GM19043 (cell line): Measurements from ENCODE around the gene TTC21B.
"Not testable (repeated sequence)": the region's sequence is repeated elsewhere in the genome, so short reads cannot be mapped to it uniquely, and the experiment has no call there.

Experiments used
- ATAC-seq: cut with Tn5 transposase; IDR thresholded peaks from one replicate; pipeline ENCODE4 v1.9.1; 2021; ENCODE audit warnings: low read depth; ENCODE audit not compliant: unreplicated experiment

Gene TTC21B

DNA sequence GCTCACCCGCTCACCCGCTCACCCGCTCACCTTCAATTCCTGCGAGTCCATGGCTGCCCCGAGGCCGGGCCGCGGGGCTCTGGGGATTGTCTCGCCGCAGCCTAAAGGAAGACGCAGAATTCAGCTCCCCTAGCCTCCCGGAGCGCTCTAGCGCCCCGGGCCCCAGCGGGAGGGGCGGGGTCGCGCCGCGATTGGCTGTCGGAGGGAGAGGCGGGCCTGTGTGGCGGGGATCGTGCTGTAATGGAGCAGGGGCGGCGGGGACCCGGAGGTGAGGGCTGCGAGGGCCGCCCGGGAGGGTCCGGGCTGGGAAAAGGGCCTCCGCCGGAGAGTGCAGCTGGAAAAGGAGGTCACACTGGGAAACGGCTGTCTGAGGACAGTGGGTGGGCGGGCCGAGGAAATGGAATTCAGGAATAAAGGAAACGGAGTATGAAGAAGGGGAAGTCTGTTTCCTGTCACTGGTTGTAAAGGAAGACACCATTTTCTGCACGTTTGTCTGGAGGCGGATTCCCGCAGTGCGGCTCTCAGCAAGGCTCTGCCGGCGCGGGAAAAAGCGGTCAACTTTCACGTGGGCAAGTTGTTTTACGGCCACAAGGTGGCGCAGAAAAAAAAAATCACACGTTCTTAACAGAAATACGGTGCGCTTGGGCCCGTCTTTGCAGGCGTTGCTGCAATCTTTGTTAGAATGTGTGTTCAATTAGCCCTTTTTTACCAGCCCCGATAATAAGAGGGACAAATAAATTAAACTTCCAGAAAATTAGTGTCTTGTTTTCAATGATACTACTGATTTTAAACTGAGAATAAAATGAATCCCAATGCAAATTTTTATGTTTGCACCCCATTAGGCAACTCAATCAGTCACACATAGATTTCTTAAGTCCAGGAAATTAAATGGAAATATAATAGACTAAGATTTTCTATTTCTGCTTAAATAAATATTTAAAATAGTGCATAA, at the start of gene TTC21B:
Gene TTC21B, minus strand, starts transcription at position 122 of the 952 bp plus-strand sequence. Its CDS starts 71 bp downstream, at position 51.
- peak; percentile 89 for ATAC-seq

DNA sequence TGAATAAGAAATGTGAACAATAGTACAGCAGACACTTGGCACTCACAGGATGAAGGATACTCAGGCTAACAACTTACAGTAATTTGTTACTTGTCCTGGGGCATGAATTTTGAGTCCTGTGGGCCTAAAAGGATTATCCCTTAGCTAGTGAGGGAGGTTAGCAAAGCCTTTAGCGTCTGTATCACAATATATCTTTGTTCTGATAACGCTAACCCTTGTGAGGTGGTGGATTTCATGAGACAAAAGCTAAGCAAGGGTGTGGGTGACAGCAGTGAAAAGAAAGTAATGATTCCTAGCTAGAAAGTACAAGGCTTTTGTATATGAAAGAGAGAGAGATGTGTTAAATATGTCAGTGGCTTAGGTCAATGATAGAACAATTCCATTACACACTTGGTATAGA, 46.8 kb upstream of the TTC21B start:
- no peak for ATAC-seq

- ATAC-seq, result no peak
These were observed 37.3 kb upstream of the TTC21B start for GRCh38 chr2:165990846-165991245.

DNA sequence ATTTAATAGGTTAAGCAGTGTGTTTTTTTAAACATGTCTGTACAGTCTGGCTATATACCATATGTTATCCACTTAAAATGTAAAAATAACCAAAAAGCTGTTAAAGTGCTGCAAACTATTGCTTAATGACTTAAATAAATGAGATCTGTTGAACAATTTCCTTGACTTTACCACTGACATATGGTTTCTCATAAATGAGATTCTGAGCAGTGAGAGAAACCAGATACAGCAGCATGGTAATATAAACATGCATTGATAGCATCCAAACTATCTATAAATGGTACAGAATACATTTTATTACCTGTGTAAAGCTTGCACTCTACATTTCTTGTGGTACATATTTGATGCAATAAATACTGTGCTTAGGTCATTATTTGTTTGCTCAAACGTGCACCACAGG, 36.3 kb upstream of the TTC21B start:
- ATAC-seq, result no peak

DNA sequence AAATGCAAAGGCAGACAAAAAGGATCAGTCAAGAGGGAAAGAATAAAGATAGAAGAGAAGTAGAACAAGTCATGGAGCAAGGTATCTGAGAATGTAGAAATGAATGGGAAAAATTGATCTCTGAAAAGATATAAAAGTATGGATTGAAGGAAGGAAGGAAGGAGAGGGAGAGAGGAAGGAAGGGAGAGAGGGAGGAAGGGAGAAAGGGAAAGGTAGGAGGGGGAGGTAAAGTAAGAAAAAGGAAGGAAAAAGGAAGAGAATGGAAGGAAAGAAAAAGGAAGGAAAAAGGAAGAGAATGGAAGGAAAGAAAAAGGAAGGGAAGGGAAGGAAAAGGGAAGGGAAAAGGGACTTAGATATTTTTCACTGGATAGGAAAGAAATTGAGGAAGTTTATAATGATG, 31.5 kb upstream of the TTC21B start:
- ATAC-seq, result no peak

- not testable (repeated sequence) for ATAC-seq
These were observed 18.6 kb upstream of the TTC21B start for GRCh38 chr2:165972161-165972560.

DNA sequence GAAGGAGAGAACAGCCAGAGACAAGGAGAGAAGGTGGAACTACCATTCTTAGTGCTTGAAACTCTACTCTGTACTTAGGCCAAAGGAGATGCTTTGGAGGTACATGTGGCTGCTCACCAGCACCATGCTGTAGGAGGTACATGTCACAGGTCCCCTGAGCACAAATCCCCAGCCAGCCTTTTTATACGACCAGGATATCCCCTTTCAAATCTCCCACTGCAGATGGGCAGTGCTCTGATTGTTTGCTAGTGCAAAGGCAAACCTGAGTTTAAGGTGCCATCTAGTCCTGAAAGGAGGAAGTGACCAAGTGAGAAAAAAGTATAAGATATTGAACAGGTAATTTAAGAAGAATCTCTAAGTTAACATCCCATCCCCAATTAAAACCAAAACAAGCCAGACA, 17.1 kb upstream of the TTC21B start:
- ATAC-seq, result no peak

DNA sequence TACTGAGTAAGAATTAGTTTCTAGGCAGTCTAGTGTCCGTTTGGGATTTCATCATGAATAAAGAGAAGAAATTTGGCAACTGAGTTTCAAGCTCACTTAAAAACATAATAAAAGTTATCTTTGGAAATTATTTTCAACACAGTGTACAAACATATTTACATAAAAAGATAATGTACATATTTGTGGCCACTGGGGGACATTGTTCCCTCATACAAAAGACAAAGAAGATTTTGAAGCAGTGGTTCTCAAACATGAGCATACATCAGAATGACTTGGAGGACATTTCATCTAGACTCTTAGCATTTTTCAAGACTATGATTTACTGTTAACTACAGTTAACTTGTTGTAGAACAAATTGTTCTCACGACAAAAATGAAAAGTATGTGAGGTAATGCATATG, 15.7 kb upstream of the TTC21B start:
- ATAC-seq, result no peak

- ATAC-seq, result no peak
These were observed 14.2 kb upstream of the TTC21B start for GRCh38 chr2:165967746-165968145.

- ATAC-seq, result no peak
These were observed 8.2 kb upstream of the TTC21B start for GRCh38 chr2:165961818-165962217.

DNA sequence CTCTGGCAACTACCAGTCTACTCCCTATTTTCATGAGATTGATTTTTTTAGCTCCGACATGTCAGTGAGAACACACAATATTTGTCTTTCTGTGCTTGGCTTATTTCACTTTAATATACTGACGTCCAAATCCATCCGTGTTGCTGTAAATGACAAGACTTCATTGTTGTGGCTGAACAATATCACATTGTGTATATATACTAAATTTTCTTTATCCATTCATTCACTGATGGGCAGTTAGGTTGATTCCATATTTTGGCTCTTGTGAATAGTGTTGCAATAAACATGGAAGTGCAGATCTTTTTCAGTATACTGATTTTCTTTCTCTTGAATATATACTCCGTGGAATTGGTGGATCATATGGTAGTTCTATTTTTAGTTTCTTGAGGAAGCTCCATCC, 5.8 kb upstream of the TTC21B start:
- no peak for ATAC-seq

DNA sequence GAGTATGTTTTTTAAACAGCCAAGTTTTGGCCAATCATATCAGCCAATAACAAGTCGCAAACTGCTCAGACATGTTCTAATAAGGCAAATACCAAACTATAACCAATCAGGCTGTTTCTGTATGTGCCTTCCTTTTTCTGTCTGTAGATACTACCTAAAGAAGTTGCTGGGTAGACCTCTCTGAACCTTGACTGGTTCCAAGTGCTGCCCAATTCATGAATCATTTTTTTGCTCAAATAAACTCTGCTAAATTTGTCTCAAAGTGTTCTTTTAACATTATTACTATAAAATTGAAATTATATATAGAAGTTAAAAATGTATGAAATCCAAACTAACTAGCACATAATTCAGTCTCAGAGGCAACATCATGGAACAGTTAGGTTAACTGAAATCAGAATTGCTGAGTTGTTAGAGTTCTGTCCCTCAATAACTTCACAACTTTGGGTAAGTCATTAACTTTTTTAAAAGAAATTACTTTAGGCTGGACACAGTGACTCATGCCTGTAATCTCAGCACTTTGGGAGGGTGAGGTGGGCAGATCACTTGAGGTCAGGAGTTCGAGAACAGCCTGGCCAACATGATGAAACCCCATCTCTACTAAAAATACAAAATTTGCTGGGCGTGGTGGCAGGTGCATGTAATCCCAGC, 4.9 kb upstream of the TTC21B start:
- ATAC-seq, result no peak

GRCh38 chr2:165957030-165957675, 3.6 kb upstream of the TTC21B start:
- ATAC-seq, result no peak

- peak; percentile 28 for ATAC-seq
These were observed 296 bp downstream of the TTC21B start for GRCh38 chr2:165953306-165953654.

GRCh38 chr2:165952741-165953211, 800 bp downstream of the TTC21B start:
- no peak for ATAC-seq

DNA sequence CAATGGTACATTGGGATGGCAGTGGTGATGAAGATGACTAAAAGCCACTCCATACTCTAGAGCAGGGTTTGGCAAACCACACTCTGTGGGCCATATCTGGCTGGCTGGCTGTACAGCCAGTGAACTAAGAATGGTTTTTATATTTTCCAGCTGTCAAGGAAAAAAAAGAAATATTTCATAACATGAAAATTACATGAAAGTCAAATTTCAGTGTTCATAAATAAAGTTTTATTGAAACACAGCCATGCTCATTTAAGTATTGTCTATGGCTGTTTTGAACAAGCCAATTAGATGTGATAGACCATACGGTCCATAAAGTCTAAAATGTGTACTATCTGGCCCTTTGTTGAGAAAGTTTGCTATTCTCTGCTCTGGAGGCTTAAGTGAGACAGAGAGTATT, 1.5 kb downstream of the TTC21B start:
- no peak for ATAC-seq

DNA sequence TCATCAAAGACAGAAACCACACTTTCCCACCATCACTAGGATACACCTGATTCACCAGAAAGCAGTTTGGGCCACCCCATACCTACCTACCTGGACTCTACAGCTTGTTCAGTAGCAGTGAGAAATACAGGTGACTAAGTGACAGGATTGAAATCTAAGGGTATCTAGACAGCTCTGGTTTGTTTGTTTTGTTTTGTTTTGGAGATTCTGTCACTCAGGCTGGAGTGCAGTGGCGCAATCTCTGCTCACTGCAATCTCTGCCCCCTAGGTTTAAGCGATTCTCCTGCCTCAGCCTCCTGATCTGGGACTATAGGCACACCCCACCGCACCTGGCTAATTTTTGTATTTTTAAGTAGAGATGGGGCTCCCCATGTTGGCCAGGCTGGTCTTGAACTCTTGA, 3.1 kb downstream of the TTC21B start:
- ATAC-seq, result no peak

DNA sequence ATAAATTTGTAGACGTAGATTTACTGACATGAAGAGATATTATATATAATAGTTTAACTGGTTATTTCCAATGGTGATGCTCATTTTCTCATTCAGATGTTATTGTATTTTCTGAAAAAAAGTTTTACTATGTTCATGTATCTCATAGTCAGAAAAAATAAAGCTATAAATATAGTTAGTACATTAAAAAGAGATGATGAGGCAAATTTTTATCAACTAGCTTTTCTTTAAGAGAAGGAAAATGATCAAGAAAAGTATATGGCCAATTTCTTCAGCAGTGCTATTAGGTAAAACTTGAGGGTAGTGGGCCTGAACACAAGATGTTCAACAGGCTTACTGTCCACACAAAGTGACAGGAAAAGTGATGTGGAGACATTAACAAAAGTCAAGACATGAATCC, 11.7 kb downstream of the TTC21B start:
- ATAC-seq, result no peak

DNA sequence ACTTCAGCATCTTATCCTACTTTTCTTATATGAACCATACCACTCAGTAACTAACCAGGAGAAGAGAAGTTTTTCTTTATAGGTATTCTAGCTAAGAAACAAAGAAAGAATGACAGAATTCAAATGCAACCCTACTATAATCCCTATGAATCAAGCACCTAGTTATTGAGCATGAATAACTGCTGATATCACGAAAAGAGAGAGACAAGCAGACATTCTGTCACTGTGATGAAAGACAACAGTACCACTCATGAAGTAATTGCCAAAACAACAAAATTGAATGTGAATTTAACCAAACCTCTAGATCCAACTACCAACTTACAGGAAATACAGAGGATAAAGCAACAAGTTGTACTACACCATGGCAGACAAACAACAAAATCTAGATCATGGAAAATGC, 15.3 kb downstream of the TTC21B start:
- no peak for ATAC-seq

DNA sequence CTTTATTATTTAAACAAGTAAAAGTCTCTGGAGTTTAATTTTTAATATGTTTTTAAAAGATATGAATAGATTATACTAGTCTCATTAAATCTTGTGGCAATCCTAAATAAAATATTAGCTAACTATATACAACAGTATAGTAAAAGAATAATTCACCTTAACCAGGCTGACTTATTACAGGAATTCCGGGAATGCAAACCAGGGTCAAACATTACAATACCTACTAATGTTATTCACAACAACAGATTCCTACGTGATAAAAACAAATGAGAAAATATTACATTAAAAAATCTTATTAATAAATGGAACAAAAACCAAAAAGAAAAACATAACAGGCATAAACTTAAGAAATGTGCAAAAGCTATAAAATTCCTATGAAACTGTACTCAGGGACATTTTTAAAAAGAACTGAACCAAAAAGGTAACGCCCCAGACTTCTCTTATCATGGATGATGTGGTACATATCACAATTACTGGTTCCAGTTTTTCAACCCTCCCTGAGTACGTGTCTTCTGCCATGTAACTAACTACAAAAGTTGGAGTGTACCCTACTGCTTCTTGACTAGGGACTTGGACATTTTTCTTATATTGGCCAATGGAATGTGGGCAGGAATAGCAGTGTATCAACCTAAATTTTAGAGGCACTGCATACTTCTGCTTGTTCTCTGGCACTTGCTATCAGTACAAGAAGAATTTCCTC, 20.2 kb downstream of the TTC21B start:
- no peak for ATAC-seq

DNA sequence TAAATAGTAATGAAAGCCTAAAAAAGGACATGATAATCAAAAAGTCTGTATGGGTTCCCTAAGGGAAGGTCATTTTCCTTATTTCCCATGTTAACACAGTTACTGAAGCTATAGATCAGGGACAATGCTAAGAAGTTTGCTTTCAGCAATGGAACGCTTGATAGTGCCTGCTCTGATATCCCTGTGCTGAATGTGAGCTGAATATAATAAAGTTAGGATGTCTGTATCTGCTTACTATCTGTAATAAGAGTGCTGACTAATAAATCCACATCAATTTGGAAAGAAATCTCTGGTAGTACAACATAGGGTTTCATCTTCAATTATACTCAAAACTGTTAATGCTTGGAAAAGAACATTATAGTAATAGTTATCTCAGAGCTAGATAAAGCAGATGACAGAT, 25.8 kb downstream of the TTC21B start:
- ATAC-seq, result no peak
